Panc1 (cell line): ENCODE measurements around the gene FUT1.

ENCODE experiments used
- POLR2AphosphoS5 ChIP-seq: IDR thresholded peaks from 2 replicates; pipeline ENCODE4 v1.6.1; 2012; ENCODE audit warnings: mild to moderate bottlenecking, low read depth, low read length, moderate library complexity
- TF ChIP-seq, protein P1 (sequence below): fragments of 450-650 bp; IDR thresholded peaks from 2 replicates; pipeline ENCODE4 v1.5.1; 2017; ENCODE audit warnings: mild to moderate bottlenecking

DNA sequence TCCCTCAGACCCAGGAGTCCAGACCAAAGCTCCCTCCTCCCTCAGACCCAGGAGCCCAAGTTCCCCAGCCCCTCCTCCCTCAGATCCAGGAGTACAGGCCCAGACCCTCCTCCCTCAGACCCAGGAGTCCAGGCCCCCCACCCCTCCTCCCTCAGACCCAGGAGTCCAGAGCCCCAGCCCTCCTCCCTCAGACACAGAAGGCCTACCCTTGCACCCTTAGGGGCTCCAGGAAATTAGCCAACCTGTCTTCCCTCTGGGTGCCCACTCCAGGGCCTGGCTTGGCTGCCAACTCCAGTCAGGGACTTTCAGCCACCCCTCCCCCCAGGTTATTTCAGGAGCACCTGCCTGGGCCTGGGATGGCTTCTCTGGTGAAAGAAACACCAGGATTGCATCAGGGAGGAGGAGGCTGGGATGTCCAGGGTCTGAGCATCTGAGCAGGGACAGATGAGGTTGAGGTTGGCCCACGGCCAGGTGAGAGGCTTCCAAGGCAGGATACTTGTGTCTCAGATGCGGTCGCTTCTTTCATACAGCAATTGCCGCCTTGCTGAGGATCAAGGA, 2.7 kb upstream of the FUT1 start, which contains the start of gene FGF21:
- TF ChIP-seq, protein P1, sequence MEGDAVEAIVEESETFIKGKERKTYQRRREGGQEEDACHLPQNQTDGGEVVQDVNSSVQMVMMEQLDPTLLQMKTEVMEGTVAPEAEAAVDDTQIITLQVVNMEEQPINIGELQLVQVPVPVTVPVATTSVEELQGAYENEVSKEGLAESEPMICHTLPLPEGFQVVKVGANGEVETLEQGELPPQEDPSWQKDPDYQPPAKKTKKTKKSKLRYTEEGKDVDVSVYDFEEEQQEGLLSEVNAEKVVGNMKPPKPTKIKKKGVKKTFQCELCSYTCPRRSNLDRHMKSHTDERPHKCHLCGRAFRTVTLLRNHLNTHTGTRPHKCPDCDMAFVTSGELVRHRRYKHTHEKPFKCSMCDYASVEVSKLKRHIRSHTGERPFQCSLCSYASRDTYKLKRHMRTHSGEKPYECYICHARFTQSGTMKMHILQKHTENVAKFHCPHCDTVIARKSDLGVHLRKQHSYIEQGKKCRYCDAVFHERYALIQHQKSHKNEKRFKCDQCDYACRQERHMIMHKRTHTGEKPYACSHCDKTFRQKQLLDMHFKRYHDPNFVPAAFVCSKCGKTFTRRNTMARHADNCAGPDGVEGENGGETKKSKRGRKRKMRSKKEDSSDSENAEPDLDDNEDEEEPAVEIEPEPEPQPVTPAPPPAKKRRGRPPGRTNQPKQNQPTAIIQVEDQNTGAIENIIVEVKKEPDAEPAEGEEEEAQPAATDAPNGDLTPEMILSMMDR, result no peak
- TF ChIP-seq POLR2AphosphoS5, result no peak
